Caco-2 (cell line): ENCODE data around the gene ATP6V1G2. TPM values are rescaled to one million over a fixed set of nuclear protein-coding genes. Genes with fewer than 3 reads are reported as not detected.

Experiments
- BruUV-seq: library from RNA; stranded (reverse); fragments of 400-500 nt; replicated peaks from 2 replicates; lab custom pipeline; 2021; lab: Mats Ljungman, UMichigan
- CTCF ChIA-PET: fragments of 300-600 bp; sonication (Branson Sonifier 250); formaldehyde crosslinking; loops from one replicate; lab custom pipeline; 2022; ENCODE audit warnings: antibody characterized with exemption; lab: Charles Lee
- POLR2A ChIA-PET: fragments of 300-600 bp; sonication (Branson Sonifier 250); formaldehyde crosslinking; loops from one replicate; lab custom pipeline; 2022; ENCODE audit warnings: antibody characterized with exemption; lab: Charles Lee
- DNase-seq, 2 experiments: peaks; one replicate each; pipeline versions ENCODE4 v3.0.0 to v3.0.0-alpha.2; 2020 to 2022
- H3K27me3 ChIP-seq: replicated peaks from 2 replicates; pipeline ENCODE4 v1.6.0; 2011; ENCODE audit warnings: low read length; ENCODE audit not compliant: control insufficient read depth, insufficient read depth
- H3K36me3 ChIP-seq: 2 replicates; pipeline ENCODE4 v1.5.1; 2011; ENCODE audit warnings: low read length; ENCODE audit not compliant: control insufficient read depth, insufficient read depth
- H3K4me1 ChIP-seq: fragments of 250-450 bp; sonication (Bioruptor Pico); 2 replicates; pipeline ENCODE4 v1.5.1; 2020; ENCODE audit warnings: mild to moderate bottlenecking
- H3K4me3 ChIP-seq: 2 replicates; pipeline ENCODE4 v1.5.1; 2011; ENCODE audit warnings: low read depth, mild to moderate bottlenecking, control low read depth, low read length
- H3K9me3 ChIP-seq: fragments of 250-450 bp; sonication (Bioruptor Pico); 2 replicates; pipeline ENCODE4 v1.5.1; 2020; ENCODE audit warnings: mild to moderate bottlenecking, moderate library complexity
- H3K27ac Mint-ChIP-seq: one replicate; pipeline ENCODE4 v1.8.0; 2022; ENCODE audit warnings: mixed read lengths; ENCODE audit not compliant: unreplicated experiment
- H3K27me3 Mint-ChIP-seq: one replicate; pipeline ENCODE4 v1.8.0; 2022; ENCODE audit warnings: mixed read lengths; ENCODE audit not compliant: insufficient read depth, unreplicated experiment
- H3K36me3 Mint-ChIP-seq: one replicate; pipeline ENCODE4 v1.8.0; 2022; ENCODE audit warnings: mild to moderate bottlenecking, mixed read lengths; ENCODE audit not compliant: insufficient read depth, unreplicated experiment
- H3K4me1 Mint-ChIP-seq: one replicate; pipeline ENCODE4 v1.8.0; 2022; ENCODE audit warnings: low read depth, mixed read lengths; ENCODE audit not compliant: unreplicated experiment
- H3K4me3 Mint-ChIP-seq: one replicate; pipeline ENCODE4 v1.8.0; 2022; ENCODE audit warnings: mild to moderate bottlenecking, moderate library complexity, mixed read lengths; ENCODE audit not compliant: unreplicated experiment
- H3K9me3 Mint-ChIP-seq: one replicate; pipeline ENCODE4 v1.8.0; 2022; ENCODE audit warnings: mixed read lengths; ENCODE audit not compliant: unreplicated experiment
- intact Hi-C: fragments of 100-400 bp; cut with micrococcal nuclease; formaldehyde crosslinking; loops from one replicate; pipeline ENCODE4 v1.10.0; 2022; ENCODE audit not compliant: unreplicated experiment
- total RNA-seq: library from RNA; stranded (reverse); gene quantifications from 2 replicates; pipeline ENCODE4 v1.2.3, GENCODE V29; 2022
- TF ChIP-seq, protein P1 (sequence below), 2 experiments: fragments of 200-600 bp in 1 of 2; IDR thresholded peaks; 1 replicate in 1 of 2; 2 replicates in 1 of 2; pipeline versions ENCODE4 v1.5.1 to v1.8.0; 2011 to 2022; ENCODE audit warnings: antibody characterized with exemption in 1 of 2, control low read depth in 1 of 2, inconsistent platforms in 1 of 2, low read depth in 1 of 2, low read length in 1 of 2, mild to moderate bottlenecking in 1 of 2, moderate library complexity in 1 of 2; ENCODE audit not compliant: insufficient read depth in 1 of 2, severe bottlenecking in 1 of 2, unreplicated experiment in 1 of 2

The ATP6V1G2 gene
- total RNA-seq, 1 experiment from 2014 or later: 0.43 TPM

DNA sequence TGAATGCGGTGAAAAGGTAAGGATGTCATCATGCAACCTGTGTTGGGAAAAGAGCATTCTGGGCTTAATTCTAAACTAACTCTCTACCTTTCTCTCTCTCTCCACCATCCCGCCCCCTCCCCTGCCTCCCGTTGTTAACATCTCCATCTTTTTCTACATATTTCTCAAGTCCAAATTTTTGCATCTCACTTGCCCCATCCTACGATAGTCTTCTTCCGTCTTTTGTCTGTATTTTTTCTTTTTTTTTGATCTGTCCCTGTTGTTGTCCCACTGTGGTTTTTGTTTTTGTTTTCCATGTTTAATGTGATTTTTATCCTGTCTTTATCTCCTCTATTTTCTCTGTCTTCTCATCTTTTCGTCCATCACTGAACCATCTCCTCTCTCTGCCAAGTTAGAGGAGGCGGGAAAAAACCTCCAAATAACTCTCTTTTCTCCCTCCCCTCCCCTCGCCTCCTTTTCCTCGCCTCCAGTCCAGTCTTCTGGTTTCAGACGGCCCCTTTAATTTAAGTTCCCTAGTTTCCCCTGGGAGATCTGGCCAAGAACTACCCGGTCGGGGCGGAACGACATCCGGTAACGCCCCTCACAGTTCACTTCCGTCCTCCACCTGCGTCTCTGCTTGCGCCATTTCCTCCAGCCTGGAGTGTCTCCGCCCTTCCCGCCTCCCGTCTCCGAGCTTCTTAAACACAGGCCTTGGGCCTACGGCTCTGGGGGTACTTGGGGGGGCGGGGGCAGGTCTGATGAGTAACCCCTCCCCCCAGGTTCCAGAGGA, 734 bp upstream of the ATP6V1G2 start, which contains the start of gene NFKBIL1:
Gene NFKBIL1, plus strand, starts transcription at position 651 of the 769 bp plus-strand sequence. Its CDS starts 87 bp downstream, at position 738.
- Mint-ChIP-seq H3K36me3 (peaks cover 35% of the 10 kb centered on the region), H3K9me3 (no peaks in the 10 kb centered on the region), H3K4me1 (peaks cover 12% of the 10 kb centered on the region), H3K27ac (peak within 1 kb of the TSS; percentile 64), H3K27me3 (no peaks in the 10 kb centered on the region), H3K4me3 (peak within 1 kb of the TSS; percentile 87)
- no peaks in the 10 kb centered on the region for H3K9me3 ChIP-seq
- no peaks in the 10 kb centered on the region for H3K27me3 ChIP-seq
- peak; percentile 91 to 93 for DNase-seq
- no peaks in the 10 kb centered on the region for H3K36me3 ChIP-seq
- BruUV-seq: no TSS peak
- intact Hi-C loops: loop anchor here (1.0 to 5.0 kb wide), 8 partner anchors 27 to 190 kb away; partner anchors contain the start of genes APOM, CLIC1, CSNK2B and LY6G5B
- peaks cover 6% of the 10 kb centered on the region for H3K4me1 ChIP-seq
- ChIA-PET CTCF (interaction anchor here (0.6 to 2.7 kb wide), 11 partner anchors 27 to 1094 kb away, joined by 3 to 20 read pairs (median 4); partner anchors contain the start of genes APOM and TNF), POLR2A (interaction anchor here (0.6 to 0.7 kb wide), 5 partner anchors 24 to 640 kb away, joined by 3 to 6 read pairs (median 3); partner anchors contain the start of gene LSM2)
- H3K4me3 ChIP-seq: peak within 1 kb of the TSS; percentile 44
- TF ChIP-seq, protein P1, sequence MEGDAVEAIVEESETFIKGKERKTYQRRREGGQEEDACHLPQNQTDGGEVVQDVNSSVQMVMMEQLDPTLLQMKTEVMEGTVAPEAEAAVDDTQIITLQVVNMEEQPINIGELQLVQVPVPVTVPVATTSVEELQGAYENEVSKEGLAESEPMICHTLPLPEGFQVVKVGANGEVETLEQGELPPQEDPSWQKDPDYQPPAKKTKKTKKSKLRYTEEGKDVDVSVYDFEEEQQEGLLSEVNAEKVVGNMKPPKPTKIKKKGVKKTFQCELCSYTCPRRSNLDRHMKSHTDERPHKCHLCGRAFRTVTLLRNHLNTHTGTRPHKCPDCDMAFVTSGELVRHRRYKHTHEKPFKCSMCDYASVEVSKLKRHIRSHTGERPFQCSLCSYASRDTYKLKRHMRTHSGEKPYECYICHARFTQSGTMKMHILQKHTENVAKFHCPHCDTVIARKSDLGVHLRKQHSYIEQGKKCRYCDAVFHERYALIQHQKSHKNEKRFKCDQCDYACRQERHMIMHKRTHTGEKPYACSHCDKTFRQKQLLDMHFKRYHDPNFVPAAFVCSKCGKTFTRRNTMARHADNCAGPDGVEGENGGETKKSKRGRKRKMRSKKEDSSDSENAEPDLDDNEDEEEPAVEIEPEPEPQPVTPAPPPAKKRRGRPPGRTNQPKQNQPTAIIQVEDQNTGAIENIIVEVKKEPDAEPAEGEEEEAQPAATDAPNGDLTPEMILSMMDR (IDR thresholded peaks at IDR 0.05; ENCODE audit: insufficient read depth in 1 of 2, low read depth in 1 of 2, low read length in 1 of 2, severe bottlenecking in 1 of 2, unreplicated experiment in 1 of 2): no peak

DNA sequence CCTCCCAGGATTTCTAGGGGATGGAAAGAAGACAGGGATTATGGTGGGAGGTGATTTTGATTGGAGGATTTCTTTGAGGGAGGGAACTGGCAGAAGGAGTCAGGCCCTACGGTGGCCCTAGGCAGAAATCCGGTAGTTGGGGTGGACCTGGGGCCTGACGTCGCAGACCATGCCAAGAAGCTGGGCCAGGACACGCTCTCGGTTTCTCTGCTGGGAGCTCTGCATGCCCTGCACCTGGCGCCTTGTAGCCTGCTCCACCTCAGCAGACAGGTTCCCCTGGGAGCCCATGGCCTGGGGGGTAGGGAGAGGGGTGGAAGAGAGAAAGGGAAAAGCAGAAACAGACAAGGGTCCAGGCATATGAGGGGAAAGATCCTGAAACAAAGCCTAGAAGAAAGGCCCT, 1.1 kb downstream of the ATP6V1G2 start:
- BruUV-seq: no TSS peak
- DNase-seq: no peak
- no peaks in the 10 kb centered on the region for H3K9me3 ChIP-seq
- no peaks in the 10 kb centered on the region for H3K36me3 ChIP-seq
- H3K4me3 ChIP-seq: no peak overlapping the region
- ChIA-PET POLR2A (no interaction called here), CTCF (interaction anchor here (2.7 kb wide), 1 partner anchor 53 kb away, joined by 20 read pairs; no protein-coding TSS in a partner anchor)
- peaks cover 6% of the 10 kb centered on the region for H3K4me1 ChIP-seq
- H3K9me3 Mint-ChIP-seq: no peaks in the 10 kb centered on the region
- TF ChIP-seq, protein P1 (IDR thresholded peaks at IDR 0.05; ENCODE audit: insufficient read depth in 1 of 2, low read depth in 1 of 2, low read length in 1 of 2, severe bottlenecking in 1 of 2, unreplicated experiment in 1 of 2): no peak
- H3K4me1 Mint-ChIP-seq: peaks cover 15% of the 10 kb centered on the region
- no peak overlapping the region for H3K27ac Mint-ChIP-seq
- no peaks in the 10 kb centered on the region for H3K27me3 ChIP-seq
- peaks cover 38% of the 10 kb centered on the region for H3K36me3 Mint-ChIP-seq
- no peak overlapping the region for H3K4me3 Mint-ChIP-seq
- intact Hi-C loops: loop anchor here (5.0 kb wide), 2 partner anchors 122 to 192 kb away; partner anchors contain the start of genes CLIC1, CSNK2B and LY6G5B
- H3K27me3 Mint-ChIP-seq: no peaks in the 10 kb centered on the region

DNA sequence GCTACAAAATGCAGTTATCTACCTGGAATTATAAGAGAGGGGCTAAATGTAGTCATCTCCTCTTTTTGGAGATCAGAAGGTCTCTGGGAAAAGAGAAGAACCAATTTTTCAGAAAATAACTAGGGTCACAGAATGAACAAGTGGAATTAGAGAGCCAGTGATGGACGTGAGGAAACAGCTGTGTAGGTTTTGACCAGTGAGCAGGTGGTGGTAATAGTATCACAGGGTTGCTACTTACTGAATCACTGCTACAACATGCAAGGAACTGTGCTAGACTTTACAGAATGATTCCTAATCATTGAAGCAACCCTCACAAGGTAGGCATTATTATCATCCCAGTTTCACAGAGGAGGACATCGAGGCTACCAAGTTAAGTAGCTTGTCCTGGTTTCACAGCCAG, 1.7 kb downstream of the ATP6V1G2 start:
- H3K4me3 ChIP-seq: no peak overlapping the region
- peaks cover 6% of the 10 kb centered on the region for H3K4me1 ChIP-seq
- Mint-ChIP-seq H3K4me3 (no peak overlapping the region), H3K9me3 (no peaks in the 10 kb centered on the region), H3K27ac (no peak overlapping the region), H3K27me3 (no peaks in the 10 kb centered on the region), H3K36me3 (peaks cover 38% of the 10 kb centered on the region), H3K4me1 (peaks cover 20% of the 10 kb centered on the region)
- intact Hi-C loops: loop anchor here (5.0 kb wide), 2 partner anchors 123 to 193 kb away; partner anchors contain the start of genes CLIC1, CSNK2B and LY6G5B
- POLR2A ChIA-PET: interaction anchor here (0.5 kb wide), 1 partner anchor 17 kb away, joined by 4 read pairs; no protein-coding TSS in a partner anchor
- H3K9me3 ChIP-seq: no peaks in the 10 kb centered on the region
- CTCF ChIA-PET: interaction anchor here (0.7 kb wide), 1 partner anchor 54 kb away, joined by 3 read pairs; no protein-coding TSS in a partner anchor
- DNase-seq: no peak
- TF ChIP-seq, protein P1 (IDR thresholded peaks at IDR 0.05; ENCODE audit: insufficient read depth in 1 of 2, low read depth in 1 of 2, low read length in 1 of 2, severe bottlenecking in 1 of 2, unreplicated experiment in 1 of 2): no peak
- no peaks in the 10 kb centered on the region for H3K36me3 ChIP-seq
- no peaks in the 10 kb centered on the region for H3K27me3 ChIP-seq
- no TSS peak for BruUV-seq
